Subcutaneous abdominal adipose tissue (tissue), 5 donors: ENCODE data around the gene FAM174A.
A peak's percentile ranks its signal among the peaks of the same experiment; 100 is the strongest.

Experiments used
- H3K27ac ChIP-seq: one replicate; pipeline ENCODE4 v1.7.0; 2013; ENCODE audit warnings: low read depth, mild to moderate bottlenecking, inconsistent platforms, low read length, moderate library complexity
- H3K27me3 ChIP-seq, 5 donors: one replicate each; pipeline ENCODE4 v1.7.0; 2013; ENCODE audit warnings: low read length in 5 of 5, inconsistent platforms in 1 of 5; ENCODE audit not compliant: control insufficient read depth in 5 of 5, insufficient read depth in 4 of 5
- H3K36me3 ChIP-seq, 5 donors: one replicate each; pipeline ENCODE4 v1.7.0; 2013; ENCODE audit warnings: low read length in 5 of 5; ENCODE audit not compliant: control insufficient read depth in 5 of 5, insufficient read depth in 5 of 5
- H3K4me1 ChIP-seq, 5 donors: one replicate each; pipeline ENCODE4 v1.7.0; 2013; ENCODE audit warnings: low read length in 5 of 5, mild to moderate bottlenecking in 3 of 5, moderate library complexity in 1 of 5; ENCODE audit not compliant: control insufficient read depth in 5 of 5, insufficient read depth in 5 of 5
- H3K4me3 ChIP-seq, 5 donors: one replicate each; pipeline ENCODE4 v1.7.0; 2013; ENCODE audit warnings: low read length in 5 of 5, low read depth in 1 of 5
- H3K9ac ChIP-seq, 5 donors: one replicate each; pipeline ENCODE4 v1.7.0; 2013; ENCODE audit warnings: low read length in 5 of 5, mild to moderate bottlenecking in 4 of 5, moderate library complexity in 3 of 5
- H3K9me3 ChIP-seq, 5 donors: one replicate each; pipeline ENCODE4 v1.7.0; 2013; ENCODE audit warnings: low read length in 5 of 5; ENCODE audit not compliant: control insufficient read depth in 5 of 5
- donor health status: healthy.
- donor health status: healthy.
- donor health status: healthy.
- donor health status: healthy.
- donor health status: healthy.

The FAM174A gene

GRCh38 chr5:100566382-100567141 is 31.4 kb downstream of the FAM174A start:
- no peaks in the 10 kb centered on the region for H3K4me1 ChIP-seq
- no peak overlapping the region for H3K27ac ChIP-seq
- H3K27me3 ChIP-seq, result no peaks in the 10 kb centered on the region
- H3K9ac ChIP-seq, result no peak overlapping the region
- H3K9me3 ChIP-seq, result no peaks in the 10 kb centered on the region
- no peak overlapping the region for H3K4me3 ChIP-seq
- peaks cover 3 to 33% (median 13%) of the 10 kb centered on the region in 5 donors for H3K36me3 ChIP-seq

GRCh38 chr5:100574716-100575115 is 39.5 kb downstream of the FAM174A start:
- no peak overlapping the region for H3K9ac ChIP-seq
- H3K27ac ChIP-seq, result peak overlapping the region; percentile 6
- H3K4me3 ChIP-seq, result no peak overlapping the region
- H3K36me3 ChIP-seq, result no peaks in the 10 kb centered on the region
- H3K9me3 ChIP-seq, result no peaks in the 10 kb centered on the region
- H3K4me1 ChIP-seq, result peaks cover 0 to 6% (median 0%) of the 10 kb centered on the region in 5 donors
- H3K27me3 ChIP-seq, result no peaks in the 10 kb centered on the region

GRCh38 chr5:100575815-100576214 is 40.6 kb downstream of the FAM174A start:
- Histone ChIP-seq H3K9me3 (no peaks in the 10 kb centered on the region), H3K4me3 (no peak overlapping the region), H3K4me1 (peaks cover 0 to 6% (median 0%) of the 10 kb centered on the region in 5 donors), H3K36me3 (peaks cover 0 to 3% (median 0%) of the 10 kb centered on the region in 5 donors), H3K27me3 (no peaks in the 10 kb centered on the region), H3K27ac (peak overlapping the region; percentile 63), H3K9ac (no peak overlapping the region)

- Histone ChIP-seq H3K36me3 (peaks cover 0 to 6% (median under 1%) of the 10 kb centered on the region in 5 donors), H3K4me1 (peaks cover 0 to 6% (median 0%) of the 10 kb centered on the region in 5 donors), H3K27ac (peak overlapping the region; percentile 63), H3K9me3 (no peaks in the 10 kb centered on the region), H3K9ac (no peak overlapping the region), H3K27me3 (no peaks in the 10 kb centered on the region), H3K4me3 (no peak overlapping the region)
These were observed 41.1 kb downstream of the FAM174A start for GRCh38 chr5:100576217-100576751.

GRCh38 chr5:100577506-100577905 is 42.3 kb downstream of the FAM174A start:
- H3K9ac ChIP-seq, result no peak overlapping the region
- H3K4me3 ChIP-seq, result no peak overlapping the region
- peaks cover 0 to 6% (median 2%) of the 10 kb centered on the region in 5 donors for H3K36me3 ChIP-seq
- H3K27ac ChIP-seq, result peak overlapping the region; percentile 57
- H3K9me3 ChIP-seq, result no peaks in the 10 kb centered on the region
- H3K27me3 ChIP-seq, result no peaks in the 10 kb centered on the region
- peaks cover 0 to 6% (median 0%) of the 10 kb centered on the region in 5 donors for H3K4me1 ChIP-seq

- Histone ChIP-seq H3K9ac (no peak overlapping the region), H3K4me3 (no peak overlapping the region), H3K27ac (no peak overlapping the region), H3K9me3 (no peaks in the 10 kb centered on the region), H3K36me3 (peaks cover 5 to 15% (median 8%) of the 10 kb centered on the region in 5 donors), H3K4me1 (no peaks in the 10 kb centered on the region), H3K27me3 (no peaks in the 10 kb centered on the region)
These were observed 48.9 kb downstream of the FAM174A start for GRCh38 chr5:100584069-100584468.

GRCh38 chr5:100584889-100585288 is 49.7 kb downstream of the FAM174A start:
- no peaks in the 10 kb centered on the region for H3K4me1 ChIP-seq
- no peak overlapping the region for H3K9ac ChIP-seq
- H3K4me3 ChIP-seq, result no peak overlapping the region
- H3K9me3 ChIP-seq, result no peaks in the 10 kb centered on the region
- H3K27ac ChIP-seq, result no peak overlapping the region
- H3K27me3 ChIP-seq, result no peaks in the 10 kb centered on the region
- peaks cover 5 to 15% (median 8%) of the 10 kb centered on the region in 5 donors for H3K36me3 ChIP-seq

GRCh38 chr5:100590867-100591266 is 55.7 kb downstream of the FAM174A start:
- no peak overlapping the region for H3K27ac ChIP-seq

GRCh38 chr5:100595152-100595811 is 60.1 kb downstream of the FAM174A start:
- no peak overlapping the region for H3K27ac ChIP-seq

More at GRCh38 chr5:100590867-100591266, 55.7 kb downstream of the FAM174A start:
- Histone ChIP-seq H3K9me3 (no peaks in the 10 kb centered on the region), H3K9ac (no peak overlapping the region), H3K4me1 (peaks cover 0 to 7% (median 0%) of the 10 kb centered on the region in 5 donors), H3K36me3 (peaks cover 2 to 12% (median 5%) of the 10 kb centered on the region in 5 donors), H3K4me3 (no peak overlapping the region), H3K27me3 (no peaks in the 10 kb centered on the region)

GRCh38 chr5:100595812-100596173 is 60.6 kb downstream of the FAM174A start:
- no peak overlapping the region for H3K9ac ChIP-seq
- no peak overlapping the region for H3K4me3 ChIP-seq

More at GRCh38 chr5:100595152-100595811, 60.1 kb downstream of the FAM174A start:
- H3K27me3 ChIP-seq, result no peaks in the 10 kb centered on the region
- no peaks in the 10 kb centered on the region for H3K9me3 ChIP-seq
- H3K36me3 ChIP-seq, result peaks cover 0 to under 1% (median 0%) of the 10 kb centered on the region in 5 donors
- H3K4me1 ChIP-seq, result peaks cover 0 to 9% (median 0%) of the 10 kb centered on the region in 5 donors
- no peak overlapping the region for H3K4me3 ChIP-seq
- H3K9ac ChIP-seq, result no peak overlapping the region

More at GRCh38 chr5:100595812-100596173, 60.6 kb downstream of the FAM174A start:
- no peaks in the 10 kb centered on the region for H3K36me3 ChIP-seq
- no peak overlapping the region for H3K27ac ChIP-seq
- H3K27me3 ChIP-seq, result no peaks in the 10 kb centered on the region
- H3K9me3 ChIP-seq, result no peaks in the 10 kb centered on the region
- peaks cover 0 to 9% (median 0%) of the 10 kb centered on the region in 5 donors for H3K4me1 ChIP-seq
